Adrenal gland (tissue), 5 donors: ENCODE measurements around the gene EFNA1.

Experiments used
- POLR2A ChIP-seq, 2 donors: fragments of 450-650 bp; IDR thresholded peaks; one replicate each; pipeline ENCODE4 v1.6.1; 2017; ENCODE audit warnings: antibody characterized with exemption in 2 of 2, mild to moderate bottlenecking in 2 of 2, moderate library complexity in 1 of 2
- TF ChIP-seq, protein P1 (sequence below), 6 experiments: fragments of 450-650 bp in 4 of 6; fragments of 200-600 bp in 2 of 6; sonication (generic) in 1 of 6; IDR thresholded peaks; 1 replicate in 5 of 6; 2 replicates in 1 of 6; pipeline versions ENCODE4 v1.5.1 to v1.8.0; 2016 to 2021; ENCODE audit warnings: antibody characterized with exemption in 6 of 6, mild to moderate bottlenecking in 2 of 6, moderate library complexity in 1 of 6
- donor health status: DM: no; HTN: no; CAD: no.

- no peak for TF ChIP-seq POLR2A (IDR thresholded peaks at IDR 0.05)
- TF ChIP-seq, protein P1, sequence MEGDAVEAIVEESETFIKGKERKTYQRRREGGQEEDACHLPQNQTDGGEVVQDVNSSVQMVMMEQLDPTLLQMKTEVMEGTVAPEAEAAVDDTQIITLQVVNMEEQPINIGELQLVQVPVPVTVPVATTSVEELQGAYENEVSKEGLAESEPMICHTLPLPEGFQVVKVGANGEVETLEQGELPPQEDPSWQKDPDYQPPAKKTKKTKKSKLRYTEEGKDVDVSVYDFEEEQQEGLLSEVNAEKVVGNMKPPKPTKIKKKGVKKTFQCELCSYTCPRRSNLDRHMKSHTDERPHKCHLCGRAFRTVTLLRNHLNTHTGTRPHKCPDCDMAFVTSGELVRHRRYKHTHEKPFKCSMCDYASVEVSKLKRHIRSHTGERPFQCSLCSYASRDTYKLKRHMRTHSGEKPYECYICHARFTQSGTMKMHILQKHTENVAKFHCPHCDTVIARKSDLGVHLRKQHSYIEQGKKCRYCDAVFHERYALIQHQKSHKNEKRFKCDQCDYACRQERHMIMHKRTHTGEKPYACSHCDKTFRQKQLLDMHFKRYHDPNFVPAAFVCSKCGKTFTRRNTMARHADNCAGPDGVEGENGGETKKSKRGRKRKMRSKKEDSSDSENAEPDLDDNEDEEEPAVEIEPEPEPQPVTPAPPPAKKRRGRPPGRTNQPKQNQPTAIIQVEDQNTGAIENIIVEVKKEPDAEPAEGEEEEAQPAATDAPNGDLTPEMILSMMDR (IDR thresholded peaks at IDR 0.05) = peak; percentile 83 to 98 (median 88)
These were observed 48.9 kb downstream of the EFNA1 start for GRCh38 chr1:155176544-155177071.
